GM18507 (cell line): ENCODE data around the gene TPP1.

ENCODE experiments used
- DNase-seq: peaks from one replicate; pipeline ENCODE4 v3.0.0; 2011; ENCODE audit warnings: low read depth; ENCODE audit not compliant: insufficient read length; ENCODE audit errors: extremely low spot score
- FAIRE-seq: peaks from 2 replicates; lab custom pipeline; 2011; peaks lifted over from hg19 to GRCh38; lab: Jason Lieb, UNC

TPP1 gene

GRCh38 chr11:6571434-6572008 is 47.7 kb downstream of the TPP1 start:
- DNase-seq: no peak
- FAIRE-seq: no peak

GRCh38 chr11:6570691-6571427 is 48.4 kb downstream of the TPP1 start:
- FAIRE-seq (no peak), DNase-seq (no peak)

- no peak for FAIRE-seq
- no peak for DNase-seq
Observed at GRCh38 chr11:6569706-6570105, 49.5 kb downstream of the TPP1 start.

- FAIRE-seq: no peak
- no peak for DNase-seq
Observed at GRCh38 chr11:6568191-6568918, 50.9 kb downstream of the TPP1 start.

GRCh38 chr11:6567371-6567745 is 51.9 kb downstream of the TPP1 start:
- DNase-seq: no peak
- FAIRE-seq: no peak

GRCh38 chr11:6566704-6567370 is 52.4 kb downstream of the TPP1 start:
- FAIRE-seq (no peak), DNase-seq (no peak)

- no peak for DNase-seq
- no peak for FAIRE-seq
Observed at GRCh38 chr11:6565988-6566703, 53.1 kb downstream of the TPP1 start.

GRCh38 chr11:6565325-6565724 is 53.9 kb downstream of the TPP1 start:
- DNase-seq: no peak
- FAIRE-seq: no peak

GRCh38 chr11:6563667-6564066 is 55.6 kb downstream of the TPP1 start:
- DNase-seq (no peak), FAIRE-seq (no peak)

GRCh38 chr11:6563121-6563619 is 56.1 kb downstream of the TPP1 start:
- DNase-seq: no peak
- no peak for FAIRE-seq
